PC-3 (cell line): ENCODE data around the gene SGSH. TPM values are rescaled to one million over a fixed set of nuclear protein-coding genes. Genes with fewer than 3 reads are reported as not detected.

Source experiments
- ATAC-seq: fragments of 200-7000 bp; cut with Tn5 transposase; 2 replicates; pipeline ENCODE4 v1.9.1; 2020; ENCODE audit warnings: mild to moderate bottlenecking, moderate library complexity
- BruUV-seq: library from RNA; stranded (reverse); fragments of 400-500 nt; replicated peaks from 2 replicates; lab custom pipeline; 2021; lab: Mats Ljungman, UMichigan
- CTCF ChIA-PET: fragments of 300-600 bp; sonication (Branson Sonifier 250); formaldehyde crosslinking; loops from one replicate; lab custom pipeline; 2022; ENCODE audit warnings: antibody characterized with exemption; lab: Charles Lee
- POLR2A ChIA-PET: fragments of 300-600 bp; sonication (Branson Sonifier 250); formaldehyde crosslinking; loops from one replicate; lab custom pipeline; 2022; ENCODE audit warnings: antibody characterized with exemption; ENCODE audit not compliant: unreplicated experiment; lab: Charles Lee
- DNase-seq: peaks from one replicate; pipeline ENCODE4 v3.0.0-alpha.2; 2015
- H2AFZ ChIP-seq: fragments of 300-600 bp; sonication (generic); 2 replicates; pipeline ENCODE4 v1.6.0; 2016; ENCODE audit warnings: antibody characterized with exemption, low read length
- H3F3A ChIP-seq: fragments of 300-600 bp; sonication (generic); one replicate; pipeline ENCODE4 v1.6.0; 2017; ENCODE audit warnings: antibody characterized with exemption, low read length, control low read depth, mild to moderate bottlenecking; ENCODE audit not compliant: unreplicated experiment
- H3K27ac ChIP-seq: fragments of 300-600 bp; sonication (generic); 2 replicates; pipeline ENCODE4 v1.5.1; 2016; ENCODE audit warnings: mild to moderate bottlenecking, low read length
- H3K27me3 ChIP-seq: fragments of 300-600 bp; sonication (generic); 2 replicates; pipeline ENCODE4 v1.6.1; 2016; ENCODE audit warnings: low read length, mixed read lengths
- H3K36me3 ChIP-seq: fragments of 300-600 bp; sonication (generic); 2 replicates; pipeline ENCODE4 v1.6.1; 2016; ENCODE audit warnings: low read depth, mixed run types, low read length, mixed read lengths
- H3K4me1 ChIP-seq: fragments of 300-600 bp; sonication (generic); 2 replicates; pipeline ENCODE4 v1.5.1; 2016; ENCODE audit warnings: low read length; ENCODE audit not compliant: insufficient read depth
- H3K4me2 ChIP-seq: fragments of 300-600 bp; sonication (generic); 2 replicates; pipeline ENCODE4 v1.6.0; 2016; ENCODE audit warnings: low read length
- H3K4me3 ChIP-seq: fragments of 300-600 bp; sonication (generic); 2 replicates; pipeline ENCODE4 v1.5.1; 2016; ENCODE audit warnings: mild to moderate bottlenecking, low read length, mixed read lengths
- H3K79me2 ChIP-seq: fragments of 300-600 bp; sonication (generic); 2 replicates; pipeline ENCODE4 v1.6.1; 2017; ENCODE audit warnings: low read length, mixed read lengths
- H3K9ac ChIP-seq: fragments of 300-600 bp; sonication (generic); 2 replicates; pipeline ENCODE4 v1.6.0; 2016; ENCODE audit warnings: mild to moderate bottlenecking, low read length
- H3K9me2 ChIP-seq: fragments of 300-600 bp; sonication (generic); replicated peaks from 2 replicates; pipeline ENCODE4 v1.6.1; 2016; ENCODE audit warnings: mixed run types, low read length, mixed read lengths
- H3K9me3 ChIP-seq: fragments of 300-600 bp; sonication (generic); 2 replicates; pipeline ENCODE4 v1.6.1; 2016; ENCODE audit warnings: low read length, mixed read lengths
- H4K20me1 ChIP-seq: fragments of 300-600 bp; sonication (generic); 2 replicates; pipeline ENCODE4 v1.6.1; 2016; ENCODE audit warnings: low read length, mixed read lengths
- EZH2 ChIP-seq: fragments of 300-600 bp; sonication (generic); IDR thresholded peaks from one replicate; pipeline ENCODE4 v1.6.1; 2017; ENCODE audit warnings: antibody characterized with exemption, mild to moderate bottlenecking, low read length; ENCODE audit not compliant: unreplicated experiment
- EZH2phosphoT487 ChIP-seq: fragments of 300-600 bp; sonication (generic); IDR thresholded peaks from 2 replicates; pipeline ENCODE4 v1.6.1; 2018; ENCODE audit warnings: mild to moderate bottlenecking, antibody characterized with exemption, low read length, borderline replicate concordance
- intact Hi-C: fragments of 100-400 bp; cut with micrococcal nuclease; formaldehyde crosslinking; loops from 2 replicates; pipeline ENCODE4 v1.9.0; 2023
- total RNA-seq: library from RNA; depleted of rRNA; stranded (reverse); fragments of >200 nt; gene quantifications from 2 replicates; pipeline ENCODE4 v1.2.3, GENCODE V29; 2014
- TF ChIP-seq, protein P1 (sequence below): fragments of 300-600 bp; sonication (generic); conservative IDR thresholded peaks from 2 replicates; pipeline ENCODE4 v1.5.1; 2017; ENCODE audit warnings: antibody characterized with exemption, low read depth, mild to moderate bottlenecking, low read length

Gene SGSH
- total RNA-seq, 1 experiment from 2014 or later: 16.6 TPM

DNA sequence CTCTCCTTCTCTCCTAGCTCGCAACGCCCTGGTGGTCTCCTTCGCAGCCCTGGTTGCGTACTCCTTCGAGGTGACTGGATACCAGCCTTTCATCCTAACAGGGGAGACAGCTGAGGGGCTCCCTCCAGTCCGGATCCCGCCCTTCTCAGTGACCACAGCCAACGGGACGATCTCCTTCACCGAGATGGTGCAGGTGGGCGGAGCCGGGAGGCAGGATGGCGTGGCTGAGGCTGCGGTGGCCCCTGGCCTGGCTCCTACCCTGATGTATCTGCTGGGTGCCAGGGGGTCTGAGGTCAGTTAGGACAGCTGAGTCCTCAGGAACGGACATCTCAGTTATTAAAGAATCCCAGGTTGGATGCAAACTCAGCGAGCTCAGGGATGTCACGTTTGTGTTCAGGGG is 16.8 kb upstream of the SGSH start:
- no peaks in the 10 kb centered on the region for H3K9me2 ChIP-seq
- no peak overlapping the region for H2AFZ ChIP-seq
- no peaks in the 10 kb centered on the region for H3K79me2 ChIP-seq
- H3K4me2 ChIP-seq: no peak overlapping the region
- intact Hi-C loops: no loop called here
- no peak overlapping the region for H3K27ac ChIP-seq
- DNase-seq (no peak), ATAC-seq (no peak)
- TF ChIP-seq EZH2phosphoT487: no peak
- no peak for TF ChIP-seq EZH2
- TF ChIP-seq, protein P1, sequence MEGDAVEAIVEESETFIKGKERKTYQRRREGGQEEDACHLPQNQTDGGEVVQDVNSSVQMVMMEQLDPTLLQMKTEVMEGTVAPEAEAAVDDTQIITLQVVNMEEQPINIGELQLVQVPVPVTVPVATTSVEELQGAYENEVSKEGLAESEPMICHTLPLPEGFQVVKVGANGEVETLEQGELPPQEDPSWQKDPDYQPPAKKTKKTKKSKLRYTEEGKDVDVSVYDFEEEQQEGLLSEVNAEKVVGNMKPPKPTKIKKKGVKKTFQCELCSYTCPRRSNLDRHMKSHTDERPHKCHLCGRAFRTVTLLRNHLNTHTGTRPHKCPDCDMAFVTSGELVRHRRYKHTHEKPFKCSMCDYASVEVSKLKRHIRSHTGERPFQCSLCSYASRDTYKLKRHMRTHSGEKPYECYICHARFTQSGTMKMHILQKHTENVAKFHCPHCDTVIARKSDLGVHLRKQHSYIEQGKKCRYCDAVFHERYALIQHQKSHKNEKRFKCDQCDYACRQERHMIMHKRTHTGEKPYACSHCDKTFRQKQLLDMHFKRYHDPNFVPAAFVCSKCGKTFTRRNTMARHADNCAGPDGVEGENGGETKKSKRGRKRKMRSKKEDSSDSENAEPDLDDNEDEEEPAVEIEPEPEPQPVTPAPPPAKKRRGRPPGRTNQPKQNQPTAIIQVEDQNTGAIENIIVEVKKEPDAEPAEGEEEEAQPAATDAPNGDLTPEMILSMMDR: no peak
- no peaks in the 10 kb centered on the region for H3F3A ChIP-seq
- no peaks in the 10 kb centered on the region for H3K4me1 ChIP-seq
- ChIA-PET POLR2A (no interaction called here), CTCF (no interaction called here)
- H3K36me3 ChIP-seq: peaks cover 23% of the 10 kb centered on the region
- no peaks in the 10 kb centered on the region for H4K20me1 ChIP-seq
- peaks cover 16% of the 10 kb centered on the region for H3K9me3 ChIP-seq
- H3K4me3 ChIP-seq: no peak overlapping the region
- no peaks in the 10 kb centered on the region for H3K27me3 ChIP-seq
- no TSS peak for BruUV-seq
- H3K9ac ChIP-seq: no peak overlapping the region

DNA sequence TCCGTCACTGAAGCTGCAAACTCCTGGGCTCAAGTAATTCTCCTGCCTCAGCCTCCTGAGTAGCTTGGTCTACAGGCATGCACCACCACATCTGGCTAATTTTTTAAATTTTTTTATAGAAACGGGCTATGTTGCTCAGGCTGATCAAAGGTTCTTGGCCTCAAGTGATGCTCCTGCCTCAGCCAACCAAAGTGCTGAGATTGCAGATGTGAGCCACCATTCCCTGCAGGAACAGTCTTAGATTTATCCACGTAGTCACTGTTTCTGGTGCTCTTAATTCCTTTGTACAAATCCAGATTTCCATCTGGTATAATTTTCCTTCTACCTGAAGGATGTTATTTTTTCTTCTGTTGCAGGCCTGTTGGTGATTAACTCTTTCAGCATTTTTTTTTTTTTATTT is 13.1 kb upstream of the SGSH start:
- H3K9me2 ChIP-seq: no peaks in the 10 kb centered on the region
- no peak overlapping the region for H2AFZ ChIP-seq
- ChIA-PET POLR2A (no interaction called here), CTCF (no interaction called here)
- peaks cover 30% of the 10 kb centered on the region for H3K36me3 ChIP-seq
- H3K4me3 ChIP-seq: no peak overlapping the region
- H3K27ac ChIP-seq: no peak overlapping the region
- TF ChIP-seq EZH2 (no peak), EZH2phosphoT487 (no peak)
- TF ChIP-seq, protein P1: no peak
- H3K4me1 ChIP-seq: no peaks in the 10 kb centered on the region
- H4K20me1 ChIP-seq: no peaks in the 10 kb centered on the region
- no peaks in the 10 kb centered on the region for H3K79me2 ChIP-seq
- BruUV-seq: no TSS peak
- H3F3A ChIP-seq: no peaks in the 10 kb centered on the region
- DNase-seq (no peak), ATAC-seq (no peak)
- H3K9ac ChIP-seq: no peak overlapping the region
- H3K27me3 ChIP-seq: no peaks in the 10 kb centered on the region
- H3K4me2 ChIP-seq: no peak overlapping the region
- intact Hi-C loops: no loop called here
- H3K9me3 ChIP-seq: peaks cover 22% of the 10 kb centered on the region

DNA sequence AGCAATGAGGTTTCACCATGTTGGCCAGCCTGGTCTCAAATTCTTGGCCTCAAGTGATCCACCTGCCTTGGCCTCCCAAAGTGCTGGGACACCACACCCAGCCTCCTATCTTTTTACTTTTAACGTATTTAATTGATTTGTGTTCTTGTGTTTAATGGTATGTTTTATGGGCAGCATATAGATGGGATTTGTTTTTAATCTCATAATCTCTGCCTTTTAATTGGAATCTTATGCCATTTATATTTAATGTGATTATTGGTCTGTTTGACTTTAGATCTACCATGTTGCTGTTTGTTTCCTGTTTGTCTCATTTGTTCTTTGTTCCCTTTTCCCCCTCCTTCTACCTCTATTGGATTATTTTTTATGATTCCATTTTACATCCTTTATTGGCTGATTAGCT is 12.3 kb upstream of the SGSH start:
- Histone ChIP-seq H3K36me3 (peaks cover 30% of the 10 kb centered on the region), H3F3A (no peaks in the 10 kb centered on the region), H3K9ac (no peak overlapping the region), H3K4me2 (no peak overlapping the region), H3K9me3 (peaks cover 22% of the 10 kb centered on the region), H3K4me3 (no peak overlapping the region), H4K20me1 (no peaks in the 10 kb centered on the region), H3K79me2 (no peaks in the 10 kb centered on the region), H3K4me1 (no peaks in the 10 kb centered on the region), H2AFZ (no peak overlapping the region), H3K27me3 (no peaks in the 10 kb centered on the region), H3K27ac (no peak overlapping the region), H3K9me2 (no peaks in the 10 kb centered on the region)
- intact Hi-C loops: no loop called here
- ChIA-PET POLR2A (no interaction called here), CTCF (no interaction called here)
- no peak for DNase-seq
- TF ChIP-seq EZH2phosphoT487: no peak
- TF ChIP-seq EZH2: no peak
- TF ChIP-seq, protein P1: no peak
- no TSS peak for BruUV-seq
- ATAC-seq: no peak
